ENCODE measurements around the gene KIF4A. TPM values are rescaled to one million over a fixed set of nuclear protein-coding genes. Genes with fewer than 3 reads are reported as not detected.
A peak's percentile ranks its signal among the peaks of the same experiment; 100 is the strongest.
"Not testable (repeated sequence)": the region's sequence is repeated elsewhere in the genome, so short reads cannot be mapped to it uniquely, and the experiment has no call there.

KIF4A gene
- total RNA-seq, 1 donor from 2014 or later, result 3.0 TPM

DNA sequence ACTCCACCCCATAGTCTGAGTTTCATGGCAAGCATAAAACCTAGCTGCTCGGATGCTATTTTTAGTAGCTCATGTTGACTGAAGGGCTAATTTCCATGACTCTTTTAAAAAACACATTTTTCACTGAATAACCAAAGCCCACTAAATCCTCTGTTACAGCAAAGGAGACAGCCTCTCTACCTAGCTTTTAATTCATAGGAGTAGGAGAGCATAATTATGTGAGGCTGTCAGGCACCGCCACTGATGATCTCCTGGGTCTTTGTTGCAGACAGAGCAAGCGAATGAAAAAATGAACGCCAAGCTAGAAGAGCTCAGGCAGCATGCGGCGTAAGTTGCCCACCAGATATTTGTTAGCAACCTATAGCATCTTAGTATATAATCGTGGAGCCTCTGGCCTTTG lies 53.5 kb downstream of the KIF4A start:
- no peak overlapping the region for H3K9ac ChIP-seq (ENCODE audit: low read length)
- H3K27me3 ChIP-seq (ENCODE audit: insufficient read depth, low read length), result no peaks in the 10 kb centered on the region
- Mint-ChIP-seq H3K36me3 (ENCODE audit: low read depth, unreplicated experiment) (no peaks in the 10 kb centered on the region), H3K4me3 (ENCODE audit: unreplicated experiment) (no peak overlapping the region), H3K4me1 (ENCODE audit: low read depth, unreplicated experiment) (no peaks in the 10 kb centered on the region), H3K9me3 (ENCODE audit: unreplicated experiment) (no peaks in the 10 kb centered on the region), H3K27ac (ENCODE audit: unreplicated experiment) (no peak overlapping the region), H3K27me3 (ENCODE audit: low read depth, unreplicated experiment) (no peaks in the 10 kb centered on the region)
- H3K36me3 ChIP-seq (ENCODE audit: insufficient read depth, low read length), result no peaks in the 10 kb centered on the region
- no peak overlapping the region for H3K4me3 ChIP-seq (ENCODE audit: insufficient read depth, low read depth, low read length)
- no peaks in the 10 kb centered on the region for H4K20me1 ChIP-seq (ENCODE audit: insufficient read depth, low read length)
- H3K4me1 ChIP-seq (ENCODE audit: insufficient read depth, low read length), result no peaks in the 10 kb centered on the region
- H3K4me2 ChIP-seq (ENCODE audit: low read length), result no peak overlapping the region
- H3K9me3 ChIP-seq (ENCODE audit: insufficient read depth, low read depth, low read length), result no peaks in the 10 kb centered on the region
- no peaks in the 10 kb centered on the region for H3K79me2 ChIP-seq (ENCODE audit: insufficient read depth, low read length)
- TF ChIP-seq EZH2 (IDR thresholded peaks at IDR 0.05; ENCODE audit: insufficient read depth, low read length), result no peak
- no peak for TF ChIP-seq CTCF (IDR thresholded peaks at IDR 0.05; ENCODE audit: insufficient read depth, low read depth, low read length)
- no peak overlapping the region for H2AFZ ChIP-seq (ENCODE audit: low read depth, low read length)
- FAIRE-seq (peak; percentile 50), DNase-seq (ENCODE audit: low read depth) (no peak)
- H3K27ac ChIP-seq (ENCODE audit: low read depth, low read length), result no peak overlapping the region

DNA sequence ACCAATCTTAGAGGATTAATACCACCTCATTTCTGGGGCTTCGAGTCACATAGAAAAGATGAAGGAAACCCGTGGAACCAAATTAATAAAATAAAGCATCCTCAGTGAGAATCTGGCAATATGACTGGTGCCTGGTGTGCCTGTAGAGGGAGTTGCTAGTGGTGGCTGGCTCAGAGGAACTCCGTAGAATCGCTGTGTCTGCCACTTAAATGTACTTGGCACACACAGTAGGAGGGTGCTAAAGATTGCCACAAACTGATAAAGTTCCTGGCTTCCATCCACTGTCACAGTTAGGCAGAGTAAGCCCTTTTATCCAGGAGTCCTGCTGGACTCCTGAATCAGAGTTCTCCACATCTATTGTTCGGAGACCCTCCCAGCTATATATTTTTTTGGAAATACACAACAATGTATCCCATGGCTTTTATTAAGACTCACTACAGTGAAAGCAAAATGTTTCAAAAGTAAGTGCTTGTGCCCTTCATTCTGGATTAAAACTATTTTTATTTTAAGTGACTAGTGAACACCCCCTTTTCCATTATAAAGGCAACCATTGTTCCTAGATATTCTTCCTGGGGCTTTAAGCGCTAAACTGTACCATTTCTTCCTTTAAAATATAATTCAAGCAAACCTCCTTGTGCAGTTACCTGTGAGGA lies 56.6 kb downstream of the KIF4A start:
- H3K9me3 Mint-ChIP-seq (ENCODE audit: unreplicated experiment), result no peaks in the 10 kb centered on the region
- no peak overlapping the region for H3K9ac ChIP-seq (ENCODE audit: low read length)
- H3K4me2 ChIP-seq (ENCODE audit: low read length), result no peak overlapping the region
- H3K27me3 Mint-ChIP-seq (ENCODE audit: low read depth, unreplicated experiment), result no peaks in the 10 kb centered on the region
- H3K4me3 ChIP-seq (ENCODE audit: insufficient read depth, low read depth, low read length), result no peak overlapping the region
- no peaks in the 10 kb centered on the region for H3K9me3 ChIP-seq (ENCODE audit: insufficient read depth, low read depth, low read length)
- TF ChIP-seq CTCF (IDR thresholded peaks at IDR 0.05; ENCODE audit: insufficient read depth, low read depth, low read length) (no peak), EZH2 (IDR thresholded peaks at IDR 0.05; ENCODE audit: insufficient read depth, low read length) (no peak)
- DNase-seq (ENCODE audit: low read depth), result no peak
- H3K36me3 Mint-ChIP-seq (ENCODE audit: low read depth, unreplicated experiment), result no peaks in the 10 kb centered on the region
- H3K4me3 Mint-ChIP-seq (ENCODE audit: unreplicated experiment), result no peak overlapping the region
- H3K79me2 ChIP-seq (ENCODE audit: insufficient read depth, low read length), result no peaks in the 10 kb centered on the region
- peak; percentile 67 for FAIRE-seq
- no peaks in the 10 kb centered on the region for H4K20me1 ChIP-seq (ENCODE audit: insufficient read depth, low read length)
- no peaks in the 10 kb centered on the region for H3K27me3 ChIP-seq (ENCODE audit: insufficient read depth, low read length)
- H3K4me1 ChIP-seq (ENCODE audit: insufficient read depth, low read length), result no peaks in the 10 kb centered on the region
- no peaks in the 10 kb centered on the region for H3K4me1 Mint-ChIP-seq (ENCODE audit: low read depth, unreplicated experiment)
- no peak overlapping the region for H3K27ac ChIP-seq (ENCODE audit: low read depth, low read length)
- no peak overlapping the region for H2AFZ ChIP-seq (ENCODE audit: low read depth, low read length)
- no peaks in the 10 kb centered on the region for H3K36me3 ChIP-seq (ENCODE audit: insufficient read depth, low read length)
- no peak overlapping the region for H3K27ac Mint-ChIP-seq (ENCODE audit: unreplicated experiment)

- H3K9me3 Mint-ChIP-seq (ENCODE audit: unreplicated experiment); H3K36me3 Mint-ChIP-seq (ENCODE audit: low read depth, unreplicated experiment); H4K20me1 ChIP-seq (ENCODE audit: insufficient read depth, low read length); H3K9me3 ChIP-seq (ENCODE audit: insufficient read depth, low read depth, low read length); H3K4me2 ChIP-seq (ENCODE audit: low read length); H3K27ac ChIP-seq (ENCODE audit: low read depth, low read length); H3K4me1 ChIP-seq (ENCODE audit: insufficient read depth, low read length); H3K27me3 ChIP-seq (ENCODE audit: insufficient read depth, low read length); H3K4me3 Mint-ChIP-seq (ENCODE audit: unreplicated experiment); H3K4me1 Mint-ChIP-seq (ENCODE audit: low read depth, unreplicated experiment); H3K27ac Mint-ChIP-seq (ENCODE audit: unreplicated experiment); H3K36me3 ChIP-seq (ENCODE audit: insufficient read depth, low read length); DNase-seq (ENCODE audit: low read depth); FAIRE-seq; H3K79me2 ChIP-seq (ENCODE audit: insufficient read depth, low read length); H2AFZ ChIP-seq (ENCODE audit: low read depth, low read length); H3K4me3 ChIP-seq (ENCODE audit: insufficient read depth, low read depth, low read length); H3K27me3 Mint-ChIP-seq (ENCODE audit: low read depth, unreplicated experiment); H3K9ac ChIP-seq (ENCODE audit: low read length): not testable (repeated sequence)
Measured at GRCh38 chrX:70348825-70349224, 58.9 kb downstream of the KIF4A start.

- FAIRE-seq; H3K9me3 Mint-ChIP-seq (ENCODE audit: unreplicated experiment); H3K36me3 Mint-ChIP-seq (ENCODE audit: low read depth, unreplicated experiment): not testable (repeated sequence)
Measured at GRCh38 chrX:70349367-70350125, 59.6 kb downstream of the KIF4A start.

More at GRCh38 chrX:70349367-70350125, 59.6 kb downstream of the KIF4A start:
- not testable (repeated sequence) for H3K4me1 ChIP-seq (ENCODE audit: insufficient read depth, low read length); H3K79me2 ChIP-seq (ENCODE audit: insufficient read depth, low read length); DNase-seq (ENCODE audit: low read depth); H3K4me3 Mint-ChIP-seq (ENCODE audit: unreplicated experiment); H3K4me1 Mint-ChIP-seq (ENCODE audit: low read depth, unreplicated experiment); H3K27me3 ChIP-seq (ENCODE audit: insufficient read depth, low read length); H3K9ac ChIP-seq (ENCODE audit: low read length); H3K9me3 ChIP-seq (ENCODE audit: insufficient read depth, low read depth, low read length); H4K20me1 ChIP-seq (ENCODE audit: insufficient read depth, low read length); H3K4me2 ChIP-seq (ENCODE audit: low read length); H3K4me3 ChIP-seq (ENCODE audit: insufficient read depth, low read depth, low read length); H3K27ac ChIP-seq (ENCODE audit: low read depth, low read length); H2AFZ ChIP-seq (ENCODE audit: low read depth, low read length); H3K27ac Mint-ChIP-seq (ENCODE audit: unreplicated experiment); H3K36me3 ChIP-seq (ENCODE audit: insufficient read depth, low read length); H3K27me3 Mint-ChIP-seq (ENCODE audit: low read depth, unreplicated experiment)

All from astrocyte (in vitro differentiated cells and primary cell).